Activated T-cell treated with anti-CD3 and anti-CD28 coated beads, Interleukin-2, amount 50 U/mL, for 72 hours (primary cell): ENCODE results near the gene XKRX. TPM values are rescaled to one million over a fixed set of nuclear protein-coding genes. Genes with fewer than 3 reads are reported as not detected.

Source experiments
- ATAC-seq, 2 donors: fragments of 150-1000 bp; cut with Tn5 transposase; replicated peaks in 1 of 2; 2 replicates each; pipeline ENCODE4 v1.10.0; 2021; ENCODE audit warnings: moderate library complexity in 2 of 2, mild to moderate bottlenecking in 1 of 2
- DNase-seq, 2 donors: peaks; one replicate each; pipeline ENCODE4 v3.0.0; 2021 to 2022; ENCODE audit warnings: mixed read lengths in 1 of 2
- H3K27ac Mint-ChIP-seq: one replicate; pipeline ENCODE4 v1.8.0; 2022; ENCODE audit warnings: mild to moderate bottlenecking, moderate library complexity, mixed read lengths
- H3K27me3 Mint-ChIP-seq: one replicate; pipeline ENCODE4 v1.8.0; 2022; ENCODE audit warnings: low read depth, mixed read lengths
- H3K36me3 Mint-ChIP-seq, 2 donors: one replicate each; pipeline ENCODE4 v1.8.0; 2022; ENCODE audit warnings: mixed read lengths in 2 of 2, mild to moderate bottlenecking in 1 of 2; ENCODE audit not compliant: insufficient read depth in 2 of 2
- H3K4me1 Mint-ChIP-seq: one replicate; pipeline ENCODE4 v1.8.0; 2022; ENCODE audit warnings: low read depth, mixed read lengths
- H3K4me3 Mint-ChIP-seq, 2 donors: one replicate each; pipeline ENCODE4 v1.8.0; 2022; ENCODE audit warnings: mild to moderate bottlenecking in 2 of 2, mixed read lengths in 2 of 2, moderate library complexity in 2 of 2
- H3K9me3 Mint-ChIP-seq, 2 donors: one replicate each; pipeline ENCODE4 v1.8.0; 2022; ENCODE audit warnings: mixed read lengths in 2 of 2
- total RNA-seq, 2 donors: library from RNA; stranded (reverse); gene quantifications; one replicate each; pipeline ENCODE4 v1.2.3, GENCODE V29; 2022

XKRX gene
- total RNA-seq, 2 donors from 2014 or later = 1.8 to 2.3 TPM

GRCh38 chrX:100871594-100872560 lies 56.8 kb downstream of the XKRX start:
- no peak for ATAC-seq
- Mint-ChIP-seq H3K4me1 (no peaks in the 10 kb centered on the region), H3K27me3 (peaks cover 21% of the 10 kb centered on the region), H3K36me3 (no peaks in the 10 kb centered on the region), H3K9me3 (no peaks in the 10 kb centered on the region), H3K4me3 (no peak overlapping the region), H3K27ac (no peak overlapping the region)
- no peak for DNase-seq

- DNase-seq (no peak), ATAC-seq (no peak)
- peaks cover 23% of the 10 kb centered on the region for H3K27me3 Mint-ChIP-seq
- H3K4me1 Mint-ChIP-seq = no peaks in the 10 kb centered on the region
- no peaks in the 10 kb centered on the region for H3K36me3 Mint-ChIP-seq
- H3K27ac Mint-ChIP-seq = no peak overlapping the region
- H3K4me3 Mint-ChIP-seq = no peak overlapping the region
- no peaks in the 10 kb centered on the region for H3K9me3 Mint-ChIP-seq
Observed at GRCh38 chrX:100870527-100870926, 58.2 kb downstream of the XKRX start.

- DNase-seq = no peak
- no peak for ATAC-seq
- no peak overlapping the region for H3K4me3 Mint-ChIP-seq
- no peak overlapping the region for H3K27ac Mint-ChIP-seq
- peaks cover 21% of the 10 kb centered on the region for H3K27me3 Mint-ChIP-seq
- H3K36me3 Mint-ChIP-seq = no peaks in the 10 kb centered on the region
- no peaks in the 10 kb centered on the region for H3K9me3 Mint-ChIP-seq
- no peaks in the 10 kb centered on the region for H3K4me1 Mint-ChIP-seq
Observed at GRCh38 chrX:100868273-100868672, 60.4 kb downstream of the XKRX start.

- Mint-ChIP-seq H3K27ac (no peak overlapping the region), H3K9me3 (no peaks in the 10 kb centered on the region), H3K4me3 (no peak overlapping the region), H3K27me3 (peaks cover 36% of the 10 kb centered on the region), H3K4me1 (no peaks in the 10 kb centered on the region), H3K36me3 (no peaks in the 10 kb centered on the region)
- DNase-seq (no peak), ATAC-seq (no peak)
Observed at GRCh38 chrX:100864657-100865391, 63.9 kb downstream of the XKRX start.

Other genes with a start within 250 kb of the XKRX start
- not detected for gene SYTL4, start 196.8 kb downstream of the XKRX start, total RNA-seq
- 10 to 100 TPM; 32.8 to 33.0 TPM for gene CSTF2, start 108.5 kb downstream of the XKRX start, total RNA-seq
- gene NOX1, start 54.6 kb downstream of the XKRX start, total RNA-seq = not detected
- gene ARL13A, start 40.8 kb upstream of the XKRX start, total RNA-seq = not detected
- 10 to 100 TPM; 24.4 to 25.9 TPM for gene TRMT2B, start 123.2 kb upstream of the XKRX start, total RNA-seq
- gene TMEM35A, start 150.0 kb upstream of the XKRX start, total RNA-seq = under 1 TPM in 1 of 2 donors, not detected in 1; 0.26 TPM
- 10 to 100 TPM; 15.6 to 19.3 TPM for gene CENPI, start 169.3 kb upstream of the XKRX start, total RNA-seq